ENCODE results near the gene OSMR.
"Not testable (repeated sequence)": the region's sequence is repeated elsewhere in the genome, so short reads cannot be mapped to it uniquely, and the experiment has no call there.

OSMR gene

GRCh38 chr5:38858839-38859238, 13.0 kb downstream of the OSMR start:
- H3K4me3 ChIP-seq (ENCODE audit: low read length), result no peak overlapping the region
- H3K9ac ChIP-seq (ENCODE audit: low read depth, low read length), result no peak overlapping the region
- no peaks in the 10 kb centered on the region for H3K4me1 ChIP-seq (ENCODE audit: insufficient read depth, low read length)
- no peaks in the 10 kb centered on the region for H3K36me3 ChIP-seq (ENCODE audit: insufficient read depth, low read depth, low read length)
- H3K9me3 ChIP-seq (ENCODE audit: insufficient read depth, low read depth, low read length), result no peaks in the 10 kb centered on the region
- H3K27me3 ChIP-seq (ENCODE audit: insufficient read depth, low read length), result no peaks in the 10 kb centered on the region
- H3K27ac ChIP-seq (ENCODE audit: low read length), result no peak overlapping the region

- H3K27me3 ChIP-seq (ENCODE audit: insufficient read depth, low read length); H3K4me3 ChIP-seq (ENCODE audit: low read length); H3K9ac ChIP-seq (ENCODE audit: low read depth, low read length); H3K4me1 ChIP-seq (ENCODE audit: insufficient read depth, low read length); H3K36me3 ChIP-seq (ENCODE audit: insufficient read depth, low read depth, low read length); H3K27ac ChIP-seq (ENCODE audit: low read length); H3K9me3 ChIP-seq (ENCODE audit: insufficient read depth, low read depth, low read length): not testable (repeated sequence)
Measured at GRCh38 chr5:38861986-38862770, 16.4 kb downstream of the OSMR start.

- no peaks in the 10 kb centered on the region for H3K36me3 ChIP-seq (ENCODE audit: insufficient read depth, low read depth, low read length)
- peaks cover 10% of the 10 kb centered on the region for H3K4me1 ChIP-seq (ENCODE audit: insufficient read depth, low read length)
- H3K9ac ChIP-seq (ENCODE audit: low read depth, low read length), result no peak overlapping the region
- H3K4me3 ChIP-seq (ENCODE audit: low read length), result no peak overlapping the region
- peaks cover 7% of the 10 kb centered on the region; the same call in 1 of the 2 replicates for H3K9me3 ChIP-seq (ENCODE audit: insufficient read depth, low read depth, low read length)
- no peaks in the 10 kb centered on the region for H3K27me3 ChIP-seq (ENCODE audit: insufficient read depth, low read length)
- H3K27ac ChIP-seq (ENCODE audit: low read length), result no peak overlapping the region
Measured at GRCh38 chr5:38866362-38867031, 20.7 kb downstream of the OSMR start.

- Histone ChIP-seq H3K36me3 (ENCODE audit: insufficient read depth, low read depth, low read length) (no peaks in the 10 kb centered on the region), H3K4me3 (ENCODE audit: low read length) (no peak overlapping the region), H3K27me3 (ENCODE audit: insufficient read depth, low read length) (no peaks in the 10 kb centered on the region), H3K9ac (ENCODE audit: low read depth, low read length) (no peak overlapping the region), H3K4me1 (ENCODE audit: insufficient read depth, low read length) (peaks cover 10% of the 10 kb centered on the region), H3K27ac (ENCODE audit: low read length) (no peak overlapping the region), H3K9me3 (ENCODE audit: insufficient read depth, low read depth, low read length) (peaks cover 7% of the 10 kb centered on the region; the same call in 1 of the 2 replicates)
Measured at GRCh38 chr5:38867032-38867398, 21.2 kb downstream of the OSMR start.

GRCh38 chr5:38867416-38867815, 21.6 kb downstream of the OSMR start:
- Histone ChIP-seq H3K27ac (ENCODE audit: low read length) (no peak overlapping the region), H3K9me3 (ENCODE audit: insufficient read depth, low read depth, low read length) (peaks cover 7% of the 10 kb centered on the region; the same call in 1 of the 2 replicates), H3K4me1 (ENCODE audit: insufficient read depth, low read length) (peaks cover 10% of the 10 kb centered on the region), H3K36me3 (ENCODE audit: insufficient read depth, low read depth, low read length) (no peaks in the 10 kb centered on the region), H3K9ac (ENCODE audit: low read depth, low read length) (no peak overlapping the region), H3K27me3 (ENCODE audit: insufficient read depth, low read length) (no peaks in the 10 kb centered on the region), H3K4me3 (ENCODE audit: low read length) (no peak overlapping the region)

- H3K9me3 ChIP-seq (ENCODE audit: insufficient read depth, low read depth, low read length), result no peaks in the 10 kb centered on the region
- peak overlapping the region; percentile 28; the same call in 1 of the 2 replicates for H3K9ac ChIP-seq (ENCODE audit: low read depth, low read length)
- H3K27ac ChIP-seq (ENCODE audit: low read length), result no peak overlapping the region
- H3K4me3 ChIP-seq (ENCODE audit: low read length), result no peak overlapping the region
- no peaks in the 10 kb centered on the region for H3K27me3 ChIP-seq (ENCODE audit: insufficient read depth, low read length)
- H3K36me3 ChIP-seq (ENCODE audit: insufficient read depth, low read depth, low read length), result no peaks in the 10 kb centered on the region
- H3K4me1 ChIP-seq (ENCODE audit: insufficient read depth, low read length), result peaks cover 10% of the 10 kb centered on the region
Measured at GRCh38 chr5:38870595-38870994, 24.8 kb downstream of the OSMR start.

DNA sequence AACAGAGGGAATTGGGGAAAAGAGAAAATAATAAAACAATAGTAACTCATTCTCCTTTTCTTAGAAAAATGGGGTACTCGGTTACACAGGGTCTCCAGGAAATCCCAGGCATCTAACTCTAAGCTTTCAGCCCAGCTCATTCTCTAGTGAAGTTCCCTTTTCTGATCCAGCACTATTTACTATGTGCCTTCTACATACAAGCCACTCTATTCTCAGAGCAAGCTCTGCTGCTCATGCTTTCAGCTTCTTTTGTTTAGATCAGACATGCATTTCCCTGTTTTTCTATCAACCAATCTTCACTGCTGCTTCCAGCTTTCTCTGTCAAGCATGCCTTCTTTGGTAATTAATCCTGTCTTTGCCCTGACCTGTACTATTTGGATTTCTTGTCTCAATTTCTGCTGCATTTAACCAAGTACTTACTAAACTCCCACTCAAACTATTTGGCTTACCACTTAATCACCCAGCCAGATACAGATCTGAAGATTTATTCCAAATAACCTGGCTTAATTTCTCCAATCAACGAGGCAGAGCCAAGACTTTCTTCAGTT, 25.3 kb downstream of the OSMR start:
- Histone ChIP-seq H3K36me3 (ENCODE audit: insufficient read depth, low read depth, low read length) (no peaks in the 10 kb centered on the region), H3K4me3 (ENCODE audit: low read length) (no peak overlapping the region), H3K27me3 (ENCODE audit: insufficient read depth, low read length) (no peaks in the 10 kb centered on the region), H3K9ac (ENCODE audit: low read depth, low read length) (peak overlapping the region; percentile 28; the same call in 1 of the 2 replicates), H3K27ac (ENCODE audit: low read length) (peak overlapping the region; percentile 51), H3K9me3 (ENCODE audit: insufficient read depth, low read depth, low read length) (no peaks in the 10 kb centered on the region), H3K4me1 (ENCODE audit: insufficient read depth, low read length) (peaks cover 10% of the 10 kb centered on the region)

GRCh38 chr5:38871790-38872551, 26.2 kb downstream of the OSMR start:
- Histone ChIP-seq H3K36me3 (ENCODE audit: insufficient read depth, low read depth, low read length) (no peaks in the 10 kb centered on the region), H3K9me3 (ENCODE audit: insufficient read depth, low read depth, low read length) (no peaks in the 10 kb centered on the region), H3K27ac (ENCODE audit: low read length) (no peak overlapping the region), H3K4me1 (ENCODE audit: insufficient read depth, low read length) (peaks cover 10% of the 10 kb centered on the region), H3K4me3 (ENCODE audit: low read length) (no peak overlapping the region), H3K9ac (ENCODE audit: low read depth, low read length) (no peak overlapping the region), H3K27me3 (ENCODE audit: insufficient read depth, low read length) (no peaks in the 10 kb centered on the region)

DNA sequence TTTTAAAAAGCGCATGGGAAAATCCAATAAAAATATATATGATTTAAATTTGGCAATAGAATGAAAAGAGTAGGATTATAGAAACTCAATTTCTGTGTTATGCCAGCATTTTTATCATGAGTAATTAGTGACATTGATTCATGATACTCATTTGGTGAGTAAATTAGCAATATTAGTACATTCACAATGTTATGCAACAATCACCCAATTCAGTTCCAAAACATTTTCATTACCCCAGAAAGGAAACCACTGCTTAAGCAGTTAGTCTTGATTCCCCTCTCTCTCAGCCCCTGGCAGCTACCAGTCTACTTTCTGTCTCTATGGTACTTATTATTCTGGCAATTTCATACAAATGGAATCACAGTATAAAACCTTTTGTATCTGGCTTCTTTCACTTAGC, 27.0 kb downstream of the OSMR start:
- Histone ChIP-seq H3K4me3 (ENCODE audit: low read length) (no peak overlapping the region), H3K36me3 (ENCODE audit: insufficient read depth, low read depth, low read length) (no peaks in the 10 kb centered on the region), H3K27ac (ENCODE audit: low read length) (no peak overlapping the region), H3K9me3 (ENCODE audit: insufficient read depth, low read depth, low read length) (no peaks in the 10 kb centered on the region), H3K9ac (ENCODE audit: low read depth, low read length) (no peak overlapping the region), H3K4me1 (ENCODE audit: insufficient read depth, low read length) (peaks cover 10% of the 10 kb centered on the region), H3K27me3 (ENCODE audit: insufficient read depth, low read length) (no peaks in the 10 kb centered on the region)

- no peaks in the 10 kb centered on the region for H3K9me3 ChIP-seq (ENCODE audit: insufficient read depth, low read depth, low read length)
Measured at GRCh38 chr5:38874948-38875456, 29.2 kb downstream of the OSMR start.

GRCh38 chr5:38878391-38879077, 32.7 kb downstream of the OSMR start:
- Histone ChIP-seq H3K27me3 (ENCODE audit: insufficient read depth, low read length) (no peaks in the 10 kb centered on the region), H3K9me3 (ENCODE audit: insufficient read depth, low read depth, low read length) (no peaks in the 10 kb centered on the region), H3K36me3 (ENCODE audit: insufficient read depth, low read depth, low read length) (no peaks in the 10 kb centered on the region), H3K4me3 (ENCODE audit: low read length) (no peak overlapping the region), H3K4me1 (ENCODE audit: insufficient read depth, low read length) (no peaks in the 10 kb centered on the region), H3K9ac (ENCODE audit: low read depth, low read length) (no peak overlapping the region), H3K27ac (ENCODE audit: low read length) (no peak overlapping the region)

More at GRCh38 chr5:38874948-38875456, 29.2 kb downstream of the OSMR start:
- H3K9ac ChIP-seq (ENCODE audit: low read depth, low read length), result no peak overlapping the region
- no peak overlapping the region for H3K4me3 ChIP-seq (ENCODE audit: low read length)
- H3K27me3 ChIP-seq (ENCODE audit: insufficient read depth, low read length), result no peaks in the 10 kb centered on the region
- no peak overlapping the region for H3K27ac ChIP-seq (ENCODE audit: low read length)
- H3K4me1 ChIP-seq (ENCODE audit: insufficient read depth, low read length), result peaks cover 10% of the 10 kb centered on the region
- no peaks in the 10 kb centered on the region for H3K36me3 ChIP-seq (ENCODE audit: insufficient read depth, low read depth, low read length)
